GM19463 (cell line): ENCODE results near the gene FNBP1.
A peak's percentile ranks its signal among the peaks of the same experiment; 100 is the strongest.

Source experiments
- ATAC-seq: cut with Tn5 transposase; IDR thresholded peaks from one replicate; pipeline ENCODE4 v1.9.1; 2021; ENCODE audit warnings: mild to moderate bottlenecking, moderate library complexity; ENCODE audit not compliant: unreplicated experiment

Gene FNBP1

GRCh38 chr9:130042885-130043653 lies at the start of gene FNBP1:
Gene FNBP1 (minus strand): TSS chr9:130043189. CDS start chr9:130042975, 214 bp downstream.
- ATAC-seq, result peak; percentile 43

- ATAC-seq, result no peak
Measured at GRCh38 chr9:130090915-130091314, 47.9 kb upstream of the FNBP1 start.

DNA sequence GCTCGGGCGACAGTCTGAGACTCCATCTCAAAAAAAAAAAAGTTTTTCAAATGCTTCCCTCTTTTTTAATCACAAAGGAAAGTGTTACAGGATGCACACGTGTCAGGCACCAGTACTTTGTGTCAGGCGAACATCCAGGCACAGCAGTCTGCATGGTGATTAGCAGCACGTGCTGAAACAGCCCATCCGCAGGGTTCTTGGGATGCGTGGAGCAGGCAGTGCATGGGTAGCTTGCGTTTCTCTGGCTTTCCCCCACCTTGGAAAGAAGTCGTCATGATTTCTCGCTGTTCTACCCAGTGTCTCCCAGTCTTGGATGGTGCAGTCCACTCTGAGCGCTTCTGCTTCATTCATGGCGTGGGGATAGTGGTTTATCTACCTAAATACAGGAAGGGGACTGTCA lies 46.2 kb upstream of the FNBP1 start:
- no peak for ATAC-seq

- ATAC-seq, result no peak
Measured at GRCh38 chr9:130088051-130088450, 45.1 kb upstream of the FNBP1 start.

GRCh38 chr9:130084337-130084736 lies 41.3 kb upstream of the FNBP1 start:
- no peak for ATAC-seq

DNA sequence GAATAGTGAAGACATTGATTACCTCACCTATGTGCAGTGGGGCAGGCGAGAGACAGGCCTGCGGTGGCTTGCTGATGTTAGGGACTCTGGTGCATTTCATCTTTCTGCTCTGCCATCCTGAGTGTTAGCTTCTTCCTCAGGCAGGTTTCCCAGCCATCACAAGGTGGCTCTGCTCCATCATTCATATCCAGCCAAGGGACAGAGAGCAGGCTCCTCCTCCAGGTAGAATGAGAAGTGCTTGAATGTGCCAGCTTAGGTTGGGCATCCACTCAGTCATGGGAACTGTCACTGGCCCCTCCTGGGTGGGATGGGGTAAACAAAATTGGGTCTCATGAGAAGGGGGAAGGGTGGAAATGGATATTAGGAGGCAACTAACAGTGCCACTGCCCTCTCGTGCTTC lies 35.6 kb upstream of the FNBP1 start:
- no peak for ATAC-seq

GRCh38 chr9:130073373-130073772 lies 30.4 kb upstream of the FNBP1 start:
- ATAC-seq, result no peak

DNA sequence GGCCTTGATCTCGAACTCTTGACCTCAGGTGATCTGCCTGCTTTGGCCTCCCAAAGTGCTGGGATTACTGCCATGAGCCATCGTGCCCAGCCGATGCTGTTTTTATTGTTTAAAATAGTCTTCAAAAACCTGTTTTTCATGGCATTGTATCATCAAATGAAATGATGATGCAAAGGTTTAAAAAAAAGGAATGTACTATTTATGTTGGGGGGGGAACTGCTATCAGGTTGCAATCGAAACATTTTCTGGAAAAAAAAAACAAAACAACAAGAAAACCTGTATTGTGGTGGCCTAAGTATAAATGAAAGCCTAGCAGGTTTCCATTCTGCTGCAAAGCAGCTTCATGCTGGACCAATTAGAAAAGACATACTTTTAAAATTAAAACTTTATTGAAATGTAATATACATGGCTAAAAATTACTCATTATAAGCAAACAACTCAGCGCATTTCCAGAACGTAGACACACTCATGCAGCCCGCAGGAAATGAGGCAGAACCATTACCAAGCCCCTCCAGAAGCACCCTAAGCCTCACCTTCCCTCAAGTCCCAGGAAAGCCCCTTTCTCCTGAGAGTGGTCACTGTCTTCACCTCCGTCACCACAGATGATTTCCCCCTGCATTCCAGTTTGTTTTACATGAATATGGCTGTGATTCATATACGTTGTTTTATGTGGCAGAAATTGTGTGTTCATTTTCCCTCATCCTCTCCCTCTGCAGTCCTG lies 29.7 kb upstream of the FNBP1 start:
- no peak for ATAC-seq

DNA sequence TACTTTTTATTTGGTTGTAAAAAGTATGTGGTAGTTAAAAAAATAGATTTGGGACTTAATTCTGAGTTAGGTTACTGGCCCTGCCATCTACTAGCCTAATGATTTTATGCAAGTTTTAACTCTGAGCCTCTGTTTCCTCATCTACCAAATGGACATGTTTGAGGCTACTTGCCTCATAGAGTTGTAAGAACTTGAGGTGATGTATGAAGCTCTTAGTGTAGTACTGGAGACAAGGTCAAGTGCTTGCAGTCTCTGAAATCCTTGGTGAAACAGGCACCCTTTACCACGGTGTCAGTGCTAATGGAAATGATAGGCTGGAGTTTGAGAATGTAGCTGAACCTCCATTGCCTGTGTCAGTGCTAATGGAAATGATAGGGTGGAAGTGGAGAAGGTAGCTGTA lies 26.1 kb upstream of the FNBP1 start:
- no peak for ATAC-seq

DNA sequence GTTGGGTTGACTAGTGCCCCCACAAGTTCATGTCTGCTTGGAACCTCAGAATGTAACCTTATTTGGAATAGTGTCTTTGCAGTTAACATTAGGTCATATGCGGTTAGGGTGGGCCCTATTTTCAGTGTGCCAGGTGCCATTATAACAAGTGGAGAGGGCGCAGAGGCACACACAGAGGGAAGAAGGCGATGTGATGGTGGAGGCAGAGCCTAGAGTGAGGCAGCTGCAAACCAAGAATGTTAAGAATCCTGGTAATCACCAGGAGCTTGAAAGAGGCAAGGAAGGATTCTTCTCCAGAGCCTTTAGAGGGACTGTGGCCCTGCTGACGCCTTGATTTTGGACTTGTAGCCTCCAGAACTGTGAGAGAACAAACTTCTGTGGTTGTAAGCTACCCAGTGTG lies 21.6 kb upstream of the FNBP1 start:
- ATAC-seq, result no peak

- no peak for ATAC-seq
Measured at GRCh38 chr9:130062750-130063149, 19.8 kb upstream of the FNBP1 start.

- ATAC-seq, result no peak
Measured at GRCh38 chr9:130060296-130060695, 17.3 kb upstream of the FNBP1 start.

- ATAC-seq, result no peak
Measured at GRCh38 chr9:130058887-130059286, 15.9 kb upstream of the FNBP1 start.

GRCh38 chr9:130058154-130058553 lies 15.2 kb upstream of the FNBP1 start:
- ATAC-seq, result no peak

GRCh38 chr9:130054820-130055219 lies 11.8 kb upstream of the FNBP1 start:
- ATAC-seq, result no peak

DNA sequence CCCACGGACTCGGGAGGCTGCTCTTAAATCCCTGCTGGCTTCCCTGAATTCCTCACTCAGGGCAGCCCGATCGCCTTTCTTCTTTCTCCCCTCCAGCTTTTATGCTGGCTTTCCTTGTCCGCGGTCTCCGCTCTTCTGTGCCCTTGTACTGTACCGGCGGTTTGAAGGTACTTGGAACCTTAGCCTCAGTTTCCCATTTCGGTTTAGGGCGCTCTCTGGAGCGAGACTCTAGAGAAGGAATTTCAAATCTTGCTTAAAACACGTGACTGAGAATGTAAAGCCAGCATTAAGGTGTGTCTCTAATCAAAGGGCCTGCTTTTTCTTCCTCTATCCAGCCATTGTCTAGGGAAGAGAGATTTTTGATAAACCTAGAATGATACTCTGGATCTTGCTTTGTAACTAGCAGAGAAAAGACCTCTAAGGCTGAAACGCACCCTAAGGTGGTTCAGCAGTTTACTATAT lies 11.4 kb upstream of the FNBP1 start:
- no peak for ATAC-seq

GRCh38 chr9:130053504-130054324 lies 10.7 kb upstream of the FNBP1 start, which contains the start of gene GPR107:
Gene GPR107 (plus strand): TSS chr9:130053906. CDS start chr9:130053933, 27 bp downstream.
- peak; percentile 86 for ATAC-seq

- ATAC-seq, result no peak
Measured at GRCh38 chr9:130053109-130053503, 10.1 kb upstream of the FNBP1 start.

GRCh38 chr9:130051855-130052254 lies 8.9 kb upstream of the FNBP1 start:
- ATAC-seq, result no peak

- no peak for ATAC-seq
Measured at GRCh38 chr9:130050462-130050861, 7.5 kb upstream of the FNBP1 start.
